ENCODE results near the gene TSHZ2.
A peak's percentile ranks its signal among the peaks of the same experiment; 100 is the strongest.

Gene TSHZ2

GRCh38 chr20:53494753-53495152 is 522.6 kb downstream of the TSHZ2 start:
- Histone ChIP-seq H3K9me3 (ENCODE audit: insufficient read depth, low read length) (no peaks in the 10 kb centered on the region), H2AFZ (ENCODE audit: low read depth, low read length) (no peak overlapping the region), H3K36me3 (replicated peaks; ENCODE audit: low read depth, low read length) (no peaks in the 10 kb centered on the region), H4K20me1 (ENCODE audit: insufficient read depth, low read length) (no peaks in the 10 kb centered on the region), H3K9ac (ENCODE audit: low read length) (no peak overlapping the region), H3K4me1 (ENCODE audit: low read length) (peaks cover 39% of the 10 kb centered on the region), H3K79me2 (ENCODE audit: low read length) (no peaks in the 10 kb centered on the region), H3K4me3 (ENCODE audit: low read length) (no peak overlapping the region), H3K4me2 (ENCODE audit: low read length) (peak overlapping the region; percentile 44), H3K27me3 (ENCODE audit: low read depth, low read length) (no peaks in the 10 kb centered on the region), H3K27ac (ENCODE audit: low read length) (no peak overlapping the region)
- TF ChIP-seq CTCF (IDR thresholded peaks at IDR 0.05; ENCODE audit: low read depth, low read length) (no peak), EZH2phosphoT487 (IDR thresholded peaks at IDR 0.05; ENCODE audit: low read depth) (no peak)

- Histone ChIP-seq H2AFZ (ENCODE audit: low read depth, low read length) (no peak overlapping the region), H4K20me1 (ENCODE audit: insufficient read depth, low read length) (no peaks in the 10 kb centered on the region), H3K36me3 (replicated peaks; ENCODE audit: low read depth, low read length) (no peaks in the 10 kb centered on the region), H3K4me3 (ENCODE audit: low read length) (no peak overlapping the region), H3K9me3 (ENCODE audit: insufficient read depth, low read length) (no peaks in the 10 kb centered on the region), H3K9ac (ENCODE audit: low read length) (no peak overlapping the region), H3K27me3 (ENCODE audit: low read depth, low read length) (no peaks in the 10 kb centered on the region), H3K27ac (ENCODE audit: low read length) (no peak overlapping the region), H3K79me2 (ENCODE audit: low read length) (no peaks in the 10 kb centered on the region), H3K4me2 (ENCODE audit: low read length) (peak overlapping the region; percentile 44), H3K4me1 (ENCODE audit: low read length) (peaks cover 38% of the 10 kb centered on the region)
- TF ChIP-seq EZH2phosphoT487 (IDR thresholded peaks at IDR 0.05; ENCODE audit: low read depth) (no peak), CTCF (IDR thresholded peaks at IDR 0.05; ENCODE audit: low read depth, low read length) (no peak)
These were observed 523.4 kb downstream of the TSHZ2 start for GRCh38 chr20:53495398-53496092.

- no peak overlapping the region for H3K4me3 ChIP-seq (ENCODE audit: low read length)
- no peaks in the 10 kb centered on the region for H3K36me3 ChIP-seq (replicated peaks; ENCODE audit: low read depth, low read length)
- peaks cover 21% of the 10 kb centered on the region for H3K4me1 ChIP-seq (ENCODE audit: low read length)
- no peak overlapping the region for H3K9ac ChIP-seq (ENCODE audit: low read length)
- no peaks in the 10 kb centered on the region for H3K9me3 ChIP-seq (ENCODE audit: insufficient read depth, low read length)
- H4K20me1 ChIP-seq (ENCODE audit: insufficient read depth, low read length): no peaks in the 10 kb centered on the region
- no peaks in the 10 kb centered on the region for H3K79me2 ChIP-seq (ENCODE audit: low read length)
- no peak overlapping the region for H2AFZ ChIP-seq (ENCODE audit: low read depth, low read length)
- no peak for TF ChIP-seq CTCF (IDR thresholded peaks at IDR 0.05; ENCODE audit: low read depth, low read length)
- no peak for TF ChIP-seq EZH2phosphoT487 (IDR thresholded peaks at IDR 0.05; ENCODE audit: low read depth)
- H3K4me2 ChIP-seq (ENCODE audit: low read length): no peak overlapping the region
- no peaks in the 10 kb centered on the region for H3K27me3 ChIP-seq (ENCODE audit: low read depth, low read length)
- H3K27ac ChIP-seq (ENCODE audit: low read length): no peak overlapping the region
These were observed 525.1 kb downstream of the TSHZ2 start for GRCh38 chr20:53497246-53497645.

GRCh38 chr20:53498341-53498740 is 526.2 kb downstream of the TSHZ2 start:
- no peaks in the 10 kb centered on the region for H3K27me3 ChIP-seq (ENCODE audit: low read depth, low read length)
- no peak overlapping the region for H2AFZ ChIP-seq (ENCODE audit: low read depth, low read length)
- TF ChIP-seq CTCF (IDR thresholded peaks at IDR 0.05; ENCODE audit: low read depth, low read length) (no peak), EZH2phosphoT487 (IDR thresholded peaks at IDR 0.05; ENCODE audit: low read depth) (no peak)
- no peak overlapping the region for H3K4me2 ChIP-seq (ENCODE audit: low read length)
- H3K4me1 ChIP-seq (ENCODE audit: low read length): peaks cover 16% of the 10 kb centered on the region
- no peaks in the 10 kb centered on the region for H3K9me3 ChIP-seq (ENCODE audit: insufficient read depth, low read length)
- H3K9ac ChIP-seq (ENCODE audit: low read length): no peak overlapping the region
- no peaks in the 10 kb centered on the region for H4K20me1 ChIP-seq (ENCODE audit: insufficient read depth, low read length)
- H3K4me3 ChIP-seq (ENCODE audit: low read length): no peak overlapping the region
- no peaks in the 10 kb centered on the region for H3K79me2 ChIP-seq (ENCODE audit: low read length)
- H3K27ac ChIP-seq (ENCODE audit: low read length): no peak overlapping the region
- no peaks in the 10 kb centered on the region for H3K36me3 ChIP-seq (replicated peaks; ENCODE audit: low read depth, low read length)
